ENCODE results near the gene PHACTR1. TPM values are rescaled to one million over a fixed set of nuclear protein-coding genes. Genes with fewer than 3 reads are reported as not detected.

The PHACTR1 gene
- total and polyA plus RNA-seq, 9 of the 15 experiments (the other 6 are each of a cell fraction or from before 2014, with no cell fraction given), result 11.5 to 32.6 (median 22.0) TPM

DNA sequence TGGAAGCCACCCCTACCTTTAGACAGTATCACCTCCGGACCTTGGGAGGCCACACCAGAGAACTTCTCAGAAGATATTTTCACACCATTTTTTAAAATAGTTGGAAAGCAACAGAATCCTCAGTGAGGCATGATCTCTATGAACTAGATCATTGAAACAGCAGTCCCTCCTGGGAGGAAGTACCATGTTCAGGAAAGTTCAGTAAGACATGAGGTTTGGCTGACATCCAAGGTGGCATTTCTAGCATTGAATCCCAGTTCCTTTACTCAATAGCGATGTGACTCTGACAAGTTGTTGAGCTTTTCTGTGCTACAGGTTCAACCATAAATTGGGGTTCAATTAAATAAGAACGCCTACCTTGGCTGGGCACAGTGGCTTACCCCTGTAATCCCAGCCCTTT, 442.7 kb downstream of the PHACTR1 start:
- Histone ChIP-seq H3K4me2 (ENCODE audit: insufficient read depth, low read length) (no peak overlapping the region), H2AFZ (ENCODE audit: low read depth, low read length) (no peak overlapping the region), H3K27ac (ENCODE audit: extremely low read depth, low read depth, low read length) (no peak overlapping the region), H3K4me1 (replicated peaks in 1 of 2; ENCODE audit: control insufficient read depth in 2 of 2, insufficient read depth in 2 of 2, low read length in 2 of 2) (no peaks in the 10 kb centered on the region), H3K4me3 (no peak overlapping the region), H3K9ac (ENCODE audit: insufficient read depth in 1 of 2, low read depth in 2 of 2, low read length in 2 of 2) (no peak overlapping the region), H3K36me3 (ENCODE audit: control insufficient read depth, insufficient read depth, low read length) (no peaks in the 10 kb centered on the region), H4K20me1 (replicated peaks; ENCODE audit: control insufficient read depth, insufficient read depth, low read length) (no peaks in the 10 kb centered on the region), H3K79me2 (ENCODE audit: control insufficient read depth, insufficient read depth, low read length) (no peaks in the 10 kb centered on the region), H3K27me3 (ENCODE audit: control insufficient read depth in 2 of 2, insufficient read depth in 2 of 2, low read length in 2 of 2) (peaks cover 37 to 60% of the 10 kb centered on the region in 2 experiments), H3K9me3 (replicated peaks; ENCODE audit: control insufficient read depth, insufficient read depth, low read depth, low read length) (no peaks in the 10 kb centered on the region), H3K9me1 (ENCODE audit: control insufficient read depth, insufficient read depth, low read length) (no peaks in the 10 kb centered on the region)
- no peak for TF ChIP-seq SMAD1 (IDR thresholded peaks at IDR 0.05; ENCODE audit: low read depth, low read length, partially characterized antibody)
- TF ChIP-seq ETV1 (tag; conservative IDR thresholded peaks at IDR 0.05; ENCODE audit: low read depth), result no peak
- TF ChIP-seq HDAC1 (IDR thresholded peaks at IDR 0.05), result no peak
- TF ChIP-seq CBX3 (IDR thresholded peaks at IDR 0.05; ENCODE audit: borderline replicate concordance in 1 of 2, low read length in 2 of 2), result no peak
- TF ChIP-seq, protein P1, sequence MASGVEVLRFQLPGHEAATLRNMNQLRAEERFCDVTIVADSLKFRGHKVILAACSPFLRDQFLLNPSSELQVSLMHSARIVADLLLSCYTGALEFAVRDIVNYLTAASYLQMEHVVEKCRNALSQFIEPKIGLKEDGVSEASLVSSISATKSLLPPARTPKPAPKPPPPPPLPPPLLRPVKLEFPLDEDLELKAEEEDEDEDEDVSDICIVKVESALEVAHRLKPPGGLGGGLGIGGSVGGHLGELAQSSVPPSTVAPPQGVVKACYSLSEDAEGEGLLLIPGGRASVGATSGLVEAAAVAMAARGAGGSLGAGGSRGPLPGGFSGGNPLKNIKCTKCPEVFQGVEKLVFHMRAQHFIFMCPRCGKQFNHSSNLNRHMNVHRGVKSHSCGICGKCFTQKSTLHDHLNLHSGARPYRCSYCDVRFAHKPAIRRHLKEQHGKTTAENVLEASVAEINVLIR (CRISPR knock-in tag; IDR thresholded peaks at IDR 0.05), result no peak
- TF ChIP-seq POLR2H (tag; IDR thresholded peaks at IDR 0.05; ENCODE audit: low read depth), result no peak
- no peak for TF ChIP-seq BDP1 (IDR thresholded peaks at IDR 0.05; ENCODE audit: insufficient read depth, insufficient read length)
- TF ChIP-seq, protein P2, sequence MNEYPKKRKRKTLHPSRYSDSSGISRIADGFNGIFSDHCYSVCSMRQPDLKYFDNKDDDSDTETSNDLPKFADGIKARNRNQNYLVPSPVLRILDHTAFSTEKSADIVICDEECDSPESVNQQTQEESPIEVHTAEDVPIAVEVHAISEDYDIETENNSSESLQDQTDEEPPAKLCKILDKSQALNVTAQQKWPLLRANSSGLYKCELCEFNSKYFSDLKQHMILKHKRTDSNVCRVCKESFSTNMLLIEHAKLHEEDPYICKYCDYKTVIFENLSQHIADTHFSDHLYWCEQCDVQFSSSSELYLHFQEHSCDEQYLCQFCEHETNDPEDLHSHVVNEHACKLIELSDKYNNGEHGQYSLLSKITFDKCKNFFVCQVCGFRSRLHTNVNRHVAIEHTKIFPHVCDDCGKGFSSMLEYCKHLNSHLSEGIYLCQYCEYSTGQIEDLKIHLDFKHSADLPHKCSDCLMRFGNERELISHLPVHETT (CRISPR knock-in tag; conservative IDR thresholded peaks at IDR 0.05 in 1 of 2, IDR thresholded peaks at IDR 0.05 in 1 of 2), result no peak
- TF ChIP-seq STAT5B (CRISPR knock-in tag; IDR thresholded peaks at IDR 0.05), result no peak
- TF ChIP-seq, protein P3, sequence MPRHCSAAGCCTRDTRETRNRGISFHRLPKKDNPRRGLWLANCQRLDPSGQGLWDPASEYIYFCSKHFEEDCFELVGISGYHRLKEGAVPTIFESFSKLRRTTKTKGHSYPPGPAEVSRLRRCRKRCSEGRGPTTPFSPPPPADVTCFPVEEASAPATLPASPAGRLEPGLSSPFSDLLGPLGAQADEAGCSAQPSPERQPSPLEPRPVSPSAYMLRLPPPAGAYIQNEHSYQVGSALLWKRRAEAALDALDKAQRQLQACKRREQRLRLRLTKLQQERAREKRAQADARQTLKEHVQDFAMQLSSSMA (CRISPR knock-in tag; IDR thresholded peaks at IDR 0.05), result no peak
- TF ChIP-seq, protein P4, sequence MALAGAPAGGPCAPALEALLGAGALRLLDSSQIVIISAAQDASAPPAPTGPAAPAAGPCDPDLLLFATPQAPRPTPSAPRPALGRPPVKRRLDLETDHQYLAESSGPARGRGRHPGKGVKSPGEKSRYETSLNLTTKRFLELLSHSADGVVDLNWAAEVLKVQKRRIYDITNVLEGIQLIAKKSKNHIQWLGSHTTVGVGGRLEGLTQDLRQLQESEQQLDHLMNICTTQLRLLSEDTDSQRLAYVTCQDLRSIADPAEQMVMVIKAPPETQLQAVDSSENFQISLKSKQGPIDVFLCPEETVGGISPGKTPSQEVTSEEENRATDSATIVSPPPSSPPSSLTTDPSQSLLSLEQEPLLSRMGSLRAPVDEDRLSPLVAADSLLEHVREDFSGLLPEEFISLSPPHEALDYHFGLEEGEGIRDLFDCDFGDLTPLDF (CRISPR knock-in tag; IDR thresholded peaks at IDR 0.05), result no peak
- TF ChIP-seq CREM (IDR thresholded peaks at IDR 0.05; ENCODE audit: low read depth), result no peak
- no peak for TF ChIP-seq ZBTB1 (CRISPR knock-in tag; IDR thresholded peaks at IDR 0.05; ENCODE audit: borderline replicate concordance, low read depth)
- no peak for TF ChIP-seq YY1 (IDR thresholded peaks at IDR 0.05; ENCODE audit: borderline replicate concordance in 1 of 3, control insufficient read depth in 1 of 3, extremely low read depth in 1 of 3, insufficient read depth in 3 of 3, insufficient read length in 1 of 3, insufficient replicate concordance in 2 of 3, low read depth in 1 of 3, low read length in 2 of 3)
- intact Hi-C loops (cut with micrococcal nuclease), result no loop called here
- DNase-seq (ENCODE audit: extremely low read depth in 1 of 4, low spot score in 3 of 4) (no peak), ATAC-seq (no peak), FAIRE-seq (no peak)
- WGBS (ENCODE audit: insufficient coverage, low coverage, missing lambda C conversion rate), result 1% methylated on average over 3 of the region's 3 CpGs
- ChIA-PET CTCF (ENCODE audit: low intra/inter-chr PET ratio) (no interaction called here), POLR2A (interaction anchor here (1.2 to 1.7 kb wide), 2 partner anchors 11 to 21 kb away, joined by 3 to 5 read pairs; no protein-coding TSS in a partner anchor)
- in situ Hi-C loops (cut with MboI), result no loop called here
- BruUV-seq (replicated peaks), result no TSS peak
